HepG2 (cell line): Measurements from ENCODE around the gene ENPP1. TPM values are rescaled to one million over a fixed set of nuclear protein-coding genes. Genes with fewer than 3 reads are reported as not detected.

Source experiments
- ERF ChIP-seq: IDR thresholded peaks from 2 replicates; pipeline ENCODE4 v1.6.1; 2018; ENCODE audit warnings: missing biosample characterization, missing genetic modification reagents
- HOXA3 ChIP-seq: sonication (generic); formaldehyde crosslinking; IDR thresholded peaks from 2 replicates; pipeline ENCODE4 v1.5.0; 2020; ENCODE audit warnings: missing genetic modification reagents
- HOXA7 ChIP-seq: sonication (generic); formaldehyde crosslinking; IDR thresholded peaks from 2 replicates; pipeline ENCODE4 v1.8.1; 2022; ENCODE audit warnings: mild to moderate bottlenecking, missing genetic modification reagents, moderate library complexity
- JARID2 ChIP-seq: sonication (generic); formaldehyde crosslinking; IDR thresholded peaks from 2 replicates; pipeline ENCODE4 v1.8.1; 2023; ENCODE audit warnings: missing genetic modification reagents, inconsistent platforms; ENCODE audit not compliant: insufficient replicate concordance
- NFYB ChIP-seq: sonication (generic); formaldehyde crosslinking; IDR thresholded peaks from 2 replicates; pipeline ENCODE4 v1.4.0; 2020; ENCODE audit warnings: missing genetic modification reagents
- PRMT3 ChIP-seq: sonication (generic); formaldehyde crosslinking; IDR thresholded peaks from 2 replicates; pipeline ENCODE4 v1.8.1; 2022; ENCODE audit warnings: low read depth, mild to moderate bottlenecking, moderate library complexity, missing genetic modification reagents, borderline replicate concordance
- SOX6 ChIP-seq, 2 experiments: fragments of 450-650 bp in 1 of 2; sonication (generic) in 1 of 2; formaldehyde crosslinking in 1 of 2; IDR thresholded peaks; 2 replicates each; pipeline versions ENCODE4 v1.4.0 to v1.6.1; 2017 to 2020; ENCODE audit warnings: antibody characterized with exemption in 1 of 2, mild to moderate bottlenecking in 1 of 2, missing genetic modification reagents in 1 of 2
- TCF7L2 ChIP-seq: IDR thresholded peaks from 2 replicates; pipeline ENCODE4 v1.6.1; 2011; ENCODE audit warnings: mild to moderate bottlenecking, low read depth, low read length, moderate library complexity
- TRIM24 ChIP-seq: sonication (generic); formaldehyde crosslinking; IDR thresholded peaks from 2 replicates; pipeline ENCODE4 v1.8.0; 2022; ENCODE audit warnings: mild to moderate bottlenecking, missing genetic modification reagents
- ZNF10 ChIP-seq: sonication (generic); formaldehyde crosslinking; IDR thresholded peaks from 2 replicates; pipeline ENCODE4 v1.4.0; 2020; ENCODE audit warnings: mild to moderate bottlenecking, low read depth, missing genetic modification reagents, borderline replicate concordance
- ZNF101 ChIP-seq: sonication (generic); formaldehyde crosslinking; IDR thresholded peaks from 2 replicates; pipeline ENCODE4 v1.4.0; 2020; ENCODE audit warnings: mild to moderate bottlenecking, low read depth, missing genetic modification reagents, borderline replicate concordance
- ZNF12 ChIP-seq: sonication (generic); formaldehyde crosslinking; IDR thresholded peaks from 2 replicates; pipeline ENCODE4 v1.5.0; 2020; ENCODE audit warnings: missing genetic modification reagents
- ZNF17 ChIP-seq: sonication (generic); formaldehyde crosslinking; IDR thresholded peaks from 2 replicates; pipeline ENCODE4 v1.5.0; 2020; ENCODE audit warnings: mild to moderate bottlenecking, missing genetic modification reagents
- ZNF234 ChIP-seq: sonication (generic); formaldehyde crosslinking; conservative IDR thresholded peaks from 2 replicates; pipeline ENCODE4 v1.5.1; 2020; ENCODE audit warnings: mild to moderate bottlenecking, missing genetic modification reagents
- ZNF235 ChIP-seq: sonication (generic); formaldehyde crosslinking; IDR thresholded peaks from 2 replicates; pipeline ENCODE4 v1.8.1; 2023; ENCODE audit warnings: mild to moderate bottlenecking, missing genetic modification reagents, borderline replicate concordance
- ZNF274 ChIP-seq: sonication (generic); formaldehyde crosslinking; IDR thresholded peaks from 2 replicates; pipeline ENCODE4 v1.5.1; 2020; ENCODE audit warnings: mild to moderate bottlenecking, missing genetic modification reagents
- ZNF432 ChIP-seq: sonication (generic); formaldehyde crosslinking; IDR thresholded peaks from 2 replicates; pipeline ENCODE4 v1.5.0; 2020; ENCODE audit warnings: missing genetic modification reagents, mild to moderate bottlenecking, borderline replicate concordance
- ZNF703 ChIP-seq: sonication (generic); formaldehyde crosslinking; IDR thresholded peaks from 2 replicates; pipeline ENCODE4 v1.5.1; 2020; ENCODE audit warnings: missing genetic modification reagents, mild to moderate bottlenecking, moderate library complexity, borderline replicate concordance
- ZNF749 ChIP-seq: sonication (generic); formaldehyde crosslinking; IDR thresholded peaks from 2 replicates; pipeline ENCODE4 v1.8.0; 2022; ENCODE audit warnings: mild to moderate bottlenecking, missing genetic modification reagents, moderate library complexity, borderline replicate concordance
- ZSCAN12 ChIP-seq: sonication (generic); formaldehyde crosslinking; IDR thresholded peaks from 2 replicates; pipeline ENCODE4 v1.9.0; 2021; ENCODE audit warnings: mild to moderate bottlenecking, missing genetic modification reagents
- polyA plus RNA-seq, 8 experiments: library from polyadenylated mRNA; depleted of rRNA in 3 of 8; stranded (reverse) in 7 of 8; unstranded in 1 of 8; fragments of >200 nt; fragmentation: Illumina TruSeq in 4 of 8; extraction: Trizol in 4 of 8; gene quantifications; 2 replicates each; pipeline versions ENCODE4 v1.2.1 to v1.2.3, GENCODE V29; 2011 to 2016; ENCODE audit warnings: low read depth in 4 of 8, missing spikeins in 1 of 8, mixed read lengths in 1 of 8; ENCODE audit not compliant: insufficient read depth in 1 of 8
- total RNA-seq, 5 experiments: library from RNA; depleted of rRNA; stranded (reverse); fragments of >200 nt; fragmentation: Illumina TruSeq; extraction: Trizol; gene quantifications; 2 replicates each; pipeline ENCODE4 v1.2.3, GENCODE V29; 2016; ENCODE audit warnings: low read depth in 1 of 5
- TF ChIP-seq, protein P1 (sequence below): IDR thresholded peaks from 2 replicates; pipeline ENCODE4 v1.6.1; 2016
- TF ChIP-seq, protein P2 (sequence below), 2 experiments: IDR thresholded peaks; 2 replicates each; pipeline ENCODE4 v1.6.1; 2011 to 2012; ENCODE audit warnings: low read length in 2 of 2, borderline replicate concordance in 1 of 2, low read depth in 1 of 2, mild to moderate bottlenecking in 1 of 2, moderate library complexity in 1 of 2
- TF ChIP-seq, protein P3 (sequence below): sonication (generic); formaldehyde crosslinking; IDR thresholded peaks from 2 replicates; pipeline ENCODE4 v1.8.0; 2022; ENCODE audit warnings: missing genetic modification reagents, mild to moderate bottlenecking, borderline replicate concordance

ENPP1 gene
- total and polyA plus RNA-seq, 2 of the 13 experiments (the other 11 are each of a cell fraction or from before 2014, with no cell fraction given), result 56.5 to 160 TPM

DNA sequence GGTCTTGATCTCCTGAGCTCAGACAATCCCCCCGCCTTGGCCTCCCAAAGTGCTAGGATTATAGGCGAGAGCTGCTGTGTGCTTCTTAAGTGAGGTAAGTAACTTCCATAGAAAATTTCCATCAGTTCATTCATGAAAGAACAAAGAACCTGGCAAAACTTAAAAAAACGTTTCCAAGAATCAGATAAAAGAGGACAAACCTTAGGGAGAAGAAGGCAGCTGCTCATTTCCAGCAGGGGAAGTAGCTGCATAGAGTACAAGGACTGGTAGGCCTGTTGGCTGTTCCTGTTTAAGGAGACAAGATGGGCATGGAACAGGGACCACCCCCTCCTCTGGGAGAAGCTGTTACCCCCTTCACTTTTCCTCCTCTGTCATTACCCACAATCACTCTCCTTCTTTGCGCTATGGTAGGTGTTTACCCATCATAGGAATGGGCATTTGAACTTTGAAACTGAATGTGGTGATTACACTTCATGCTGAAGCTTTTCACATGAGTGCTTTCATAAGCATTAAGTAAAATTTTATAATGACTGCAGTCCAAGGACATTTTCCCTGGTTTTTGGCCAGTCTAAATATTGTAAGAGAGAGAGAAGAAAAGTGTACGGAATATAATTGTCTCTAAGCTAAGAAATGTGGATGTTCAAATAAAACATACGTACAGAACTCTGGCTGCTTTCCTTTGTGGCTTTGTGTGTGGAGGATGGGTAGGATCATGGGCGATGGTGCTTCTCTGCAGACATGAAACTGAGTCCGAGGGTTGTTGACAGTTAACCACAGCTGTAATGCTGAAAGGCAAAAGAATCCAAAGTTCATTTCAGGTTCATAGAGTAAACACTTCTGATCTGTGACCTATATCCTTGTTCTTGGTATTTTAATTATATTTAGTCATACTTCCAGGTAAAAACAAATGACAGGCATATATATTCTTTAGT, 86.9 kb downstream of the ENPP1 start (continued):
- TF ChIP-seq JARID2 (CRISPR knock-in tag), result peak; percentile 42
- no peak for TF ChIP-seq SOX6 (IDR thresholded peaks at IDR 0.05)
- peak; percentile 93 for TF ChIP-seq SOX6 (CRISPR knock-in tag; IDR thresholded peaks at IDR 0.05)
- no peak for TF ChIP-seq HOXA7 (CRISPR knock-in tag)
- no peak for TF ChIP-seq ZNF274 (CRISPR knock-in tag)
- no peak for TF ChIP-seq PRMT3 (CRISPR knock-in tag)
- TF ChIP-seq ZNF749 (CRISPR knock-in tag), result peak; percentile 39; the same call in 1 of the 2 replicates
- TF ChIP-seq ZNF12 (CRISPR knock-in tag), result peak; percentile 84
- TF ChIP-seq, protein P1, sequence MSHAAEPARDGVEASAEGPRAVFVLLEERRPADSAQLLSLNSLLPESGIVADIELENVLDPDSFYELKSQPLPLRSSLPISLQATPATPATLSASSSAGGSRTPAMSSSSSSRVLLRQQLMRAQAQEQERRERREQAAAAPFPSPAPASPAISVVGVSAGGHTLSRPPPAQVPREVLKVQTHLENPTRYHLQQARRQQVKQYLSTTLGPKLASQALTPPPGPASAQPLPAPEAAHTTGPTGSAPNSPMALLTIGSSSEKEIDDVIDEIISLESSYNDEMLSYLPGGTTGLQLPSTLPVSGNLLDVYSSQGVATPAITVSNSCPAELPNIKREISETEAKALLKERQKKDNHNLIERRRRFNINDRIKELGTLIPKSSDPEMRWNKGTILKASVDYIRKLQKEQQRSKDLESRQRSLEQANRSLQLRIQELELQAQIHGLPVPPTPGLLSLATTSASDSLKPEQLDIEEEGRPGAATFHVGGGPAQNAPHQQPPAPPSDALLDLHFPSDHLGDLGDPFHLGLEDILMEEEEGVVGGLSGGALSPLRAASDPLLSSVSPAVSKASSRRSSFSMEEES (CRISPR knock-in tag), result peak; percentile 75; the same call in 1 of the 2 replicates
- TF ChIP-seq TCF7L2, result peak; percentile 64; the same call in 1 of the 2 replicates
- no peak; the same call in 1 of the 2 replicates for TF ChIP-seq ERF (CRISPR knock-in tag)
- no peak for TF ChIP-seq ZNF10
- TF ChIP-seq, protein P2, sequence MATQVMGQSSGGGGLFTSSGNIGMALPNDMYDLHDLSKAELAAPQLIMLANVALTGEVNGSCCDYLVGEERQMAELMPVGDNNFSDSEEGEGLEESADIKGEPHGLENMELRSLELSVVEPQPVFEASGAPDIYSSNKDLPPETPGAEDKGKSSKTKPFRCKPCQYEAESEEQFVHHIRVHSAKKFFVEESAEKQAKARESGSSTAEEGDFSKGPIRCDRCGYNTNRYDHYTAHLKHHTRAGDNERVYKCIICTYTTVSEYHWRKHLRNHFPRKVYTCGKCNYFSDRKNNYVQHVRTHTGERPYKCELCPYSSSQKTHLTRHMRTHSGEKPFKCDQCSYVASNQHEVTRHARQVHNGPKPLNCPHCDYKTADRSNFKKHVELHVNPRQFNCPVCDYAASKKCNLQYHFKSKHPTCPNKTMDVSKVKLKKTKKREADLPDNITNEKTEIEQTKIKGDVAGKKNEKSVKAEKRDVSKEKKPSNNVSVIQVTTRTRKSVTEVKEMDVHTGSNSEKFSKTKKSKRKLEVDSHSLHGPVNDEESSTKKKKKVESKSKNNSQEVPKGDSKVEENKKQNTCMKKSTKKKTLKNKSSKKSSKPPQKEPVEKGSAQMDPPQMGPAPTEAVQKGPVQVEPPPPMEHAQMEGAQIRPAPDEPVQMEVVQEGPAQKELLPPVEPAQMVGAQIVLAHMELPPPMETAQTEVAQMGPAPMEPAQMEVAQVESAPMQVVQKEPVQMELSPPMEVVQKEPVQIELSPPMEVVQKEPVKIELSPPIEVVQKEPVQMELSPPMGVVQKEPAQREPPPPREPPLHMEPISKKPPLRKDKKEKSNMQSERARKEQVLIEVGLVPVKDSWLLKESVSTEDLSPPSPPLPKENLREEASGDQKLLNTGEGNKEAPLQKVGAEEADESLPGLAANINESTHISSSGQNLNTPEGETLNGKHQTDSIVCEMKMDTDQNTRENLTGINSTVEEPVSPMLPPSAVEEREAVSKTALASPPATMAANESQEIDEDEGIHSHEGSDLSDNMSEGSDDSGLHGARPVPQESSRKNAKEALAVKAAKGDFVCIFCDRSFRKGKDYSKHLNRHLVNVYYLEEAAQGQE (IDR thresholded peaks at IDR 0.05; ENCODE audit: borderline replicate concordance in 1 of 2, low read depth in 1 of 2, low read length in 2 of 2), result peak in 1 of 2 experiments; percentile 74; a peak in 2 of 4 replicates
- peak; percentile 30; the same call in 1 of the 2 replicates for TF ChIP-seq ZSCAN12 (CRISPR knock-in tag)
- TF ChIP-seq ZNF17, result no peak
- no peak for TF ChIP-seq ZNF235 (CRISPR knock-in tag)
- TF ChIP-seq, protein P3, sequence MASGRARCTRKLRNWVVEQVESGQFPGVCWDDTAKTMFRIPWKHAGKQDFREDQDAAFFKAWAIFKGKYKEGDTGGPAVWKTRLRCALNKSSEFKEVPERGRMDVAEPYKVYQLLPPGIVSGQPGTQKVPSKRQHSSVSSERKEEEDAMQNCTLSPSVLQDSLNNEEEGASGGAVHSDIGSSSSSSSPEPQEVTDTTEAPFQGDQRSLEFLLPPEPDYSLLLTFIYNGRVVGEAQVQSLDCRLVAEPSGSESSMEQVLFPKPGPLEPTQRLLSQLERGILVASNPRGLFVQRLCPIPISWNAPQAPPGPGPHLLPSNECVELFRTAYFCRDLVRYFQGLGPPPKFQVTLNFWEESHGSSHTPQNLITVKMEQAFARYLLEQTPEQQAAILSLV (CRISPR knock-in tag), result no peak; the same call in 1 of the 2 replicates
- no peak for TF ChIP-seq ZNF703
- TF ChIP-seq NFYB (CRISPR knock-in tag), result no peak
- no peak for TF ChIP-seq ZNF101
- peak; percentile 81 for TF ChIP-seq HOXA3 (CRISPR knock-in tag)
- TF ChIP-seq ZNF234 (CRISPR knock-in tag), result no peak
- no peak for TF ChIP-seq ZNF432 (CRISPR knock-in tag)
- no peak for TF ChIP-seq TRIM24 (CRISPR knock-in tag)
